Neural cell (in vitro differentiated cells): ENCODE results near the gene PCDHGC4. TPM values are rescaled to one million over a fixed set of nuclear protein-coding genes. Genes with fewer than 3 reads are reported as not detected.

ENCODE experiments used
- H2AFZ ChIP-seq: fragments of 200-600, 300-800 bp; sonication (generic), shearing (Covaris generic); 2 replicates; pipeline ENCODE4 v1.6.0; 2014; ENCODE audit warnings: low read depth, mild to moderate bottlenecking, antibody characterized with exemption, low read length, moderate library complexity
- H3F3A ChIP-seq: fragments of 200-600 bp; shearing (Covaris generic); 2 replicates; pipeline ENCODE4 v1.6.1; 2016; ENCODE audit warnings: mild to moderate bottlenecking, moderate library complexity, mixed read lengths, antibody characterized with exemption, low read length; ENCODE audit not compliant: insufficient read depth, poor library complexity, severe bottlenecking
- H3K27ac ChIP-seq: fragments of 200-600, 300-800 bp; sonication (generic), shearing (Covaris generic); 2 replicates; pipeline ENCODE4 v1.5.1; 2014; ENCODE audit warnings: mild to moderate bottlenecking, low read length, moderate library complexity
- H3K27me3 ChIP-seq: fragments of 300-800, 200-600 bp; sonication (generic), shearing (Covaris generic); 2 replicates; pipeline ENCODE4 v1.6.0; 2014; ENCODE audit warnings: mild to moderate bottlenecking, low read depth, low read length, moderate library complexity; ENCODE audit not compliant: insufficient read depth
- H3K36me3 ChIP-seq: fragments of 300-800, 200-600 bp; sonication (generic), shearing (Covaris generic); 2 replicates; pipeline ENCODE4 v1.5.1; 2014; ENCODE audit warnings: mild to moderate bottlenecking, antibody characterized with exemption, low read length, moderate library complexity; ENCODE audit not compliant: insufficient read depth
- H3K4me2 ChIP-seq: fragments of 300-800, 200-600 bp; sonication (generic), shearing (Covaris generic); 2 replicates; pipeline ENCODE4 v1.6.0; 2014; ENCODE audit warnings: mild to moderate bottlenecking, low read length
- H3K4me3 ChIP-seq: fragments of 300-800, 200-600 bp; sonication (generic), shearing (Covaris generic); 2 replicates; pipeline ENCODE4 v1.5.1; 2014; ENCODE audit warnings: mild to moderate bottlenecking, low read length, moderate library complexity
- H3K79me2 ChIP-seq: fragments of 200-600 bp; shearing (Covaris generic); replicated peaks from 2 replicates; pipeline ENCODE4 v1.6.0; 2014; ENCODE audit warnings: mild to moderate bottlenecking, low read length, moderate library complexity; ENCODE audit not compliant: insufficient read depth
- H3K9ac ChIP-seq: fragments of 300-800, 200-600 bp; sonication (generic), shearing (Covaris generic); 2 replicates; pipeline ENCODE4 v1.6.1; 2016; ENCODE audit warnings: mild to moderate bottlenecking, low read length, mixed read lengths
- H3K9me2 ChIP-seq: fragments of 200-600 bp; shearing (Covaris generic); 2 replicates; pipeline ENCODE4 v1.6.1; 2016; ENCODE audit warnings: mild to moderate bottlenecking, low read length, mixed read lengths; ENCODE audit not compliant: insufficient read depth
- H3K9me3 ChIP-seq: fragments of 200-600, 300-800 bp; sonication (generic), shearing (Covaris generic); 2 replicates; pipeline ENCODE4 v1.6.1; 2016; ENCODE audit warnings: mild to moderate bottlenecking, mixed run types, low read length, moderate library complexity, mixed read lengths
- H4K20me1 ChIP-seq: fragments of 200-600 bp; shearing (Covaris generic); 2 replicates; pipeline ENCODE4 v1.6.1; 2016; ENCODE audit warnings: mild to moderate bottlenecking, mixed run types; ENCODE audit not compliant: insufficient read depth
- EP300 ChIP-seq: fragments of 450-650 bp; conservative IDR thresholded peaks from 2 replicates; pipeline ENCODE4 v1.6.1; 2014; ENCODE audit warnings: antibody characterized with exemption, mild to moderate bottlenecking, moderate library complexity; ENCODE audit not compliant: poor library complexity, severe bottlenecking
- EZH2 ChIP-seq: fragments of 200-600, 300-800 bp; shearing (Covaris generic), sonication (generic); IDR thresholded peaks from 2 replicates; pipeline ENCODE4 v1.6.1; 2014; ENCODE audit warnings: antibody characterized with exemption, low read length, borderline replicate concordance, mild to moderate bottlenecking; ENCODE audit not compliant: insufficient read depth, poor library complexity, severe bottlenecking
- MXI1 ChIP-seq: fragments of 450-650 bp; conservative IDR thresholded peaks from 2 replicates; pipeline ENCODE4 v1.6.1; 2014; ENCODE audit warnings: antibody characterized with exemption, mild to moderate bottlenecking; ENCODE audit not compliant: poor library complexity, severe bottlenecking
- POLR2AphosphoS5 ChIP-seq: IDR thresholded peaks from 2 replicates; pipeline ENCODE4 v1.6.1; 2012
- RAD21 ChIP-seq: fragments of 450-650 bp; conservative IDR thresholded peaks from 2 replicates; pipeline ENCODE4 v1.6.1; 2014; ENCODE audit warnings: antibody characterized with exemption, mild to moderate bottlenecking, moderate library complexity
- REST ChIP-seq: IDR thresholded peaks from 2 replicates; pipeline ENCODE4 v1.6.1; 2012; ENCODE audit warnings: borderline replicate concordance
- SMC3 ChIP-seq: fragments of 450-650 bp; conservative IDR thresholded peaks from 2 replicates; pipeline ENCODE4 v1.6.1; 2014; ENCODE audit warnings: antibody characterized with exemption, mild to moderate bottlenecking, moderate library complexity; ENCODE audit not compliant: poor library complexity
- TAF1 ChIP-seq: IDR thresholded peaks from 2 replicates; pipeline ENCODE4 v1.6.1; 2012; ENCODE audit warnings: low read depth
- polyA plus RNA-seq: library from polyadenylated mRNA; depleted of rRNA; stranded (reverse); fragments of >200 nt; gene quantifications from 2 replicates; pipeline ENCODE4 v1.2.3, GENCODE V29; 2014
- TF ChIP-seq, protein P1 (sequence below): fragments of 450-650 bp; IDR thresholded peaks from 2 replicates; pipeline ENCODE4 v1.5.1; 2014; ENCODE audit warnings: antibody characterized with exemption, mild to moderate bottlenecking, moderate library complexity; ENCODE audit not compliant: poor library complexity, severe bottlenecking

The PCDHGC4 gene
- polyA plus RNA-seq, 1 donor from 2014 or later: 4.3 TPM

GRCh38 chr5:141519605-141520565 lies 35.1 kb downstream of the PCDHGC4 start:
- H3K4me2 ChIP-seq: no peak overlapping the region
- no peaks in the 10 kb centered on the region for H3K9me3 ChIP-seq
- no peak overlapping the region for H3K9ac ChIP-seq
- H3K27me3 ChIP-seq: no peaks in the 10 kb centered on the region
- H3K79me2 ChIP-seq: no peaks in the 10 kb centered on the region
- TF ChIP-seq TAF1 (no peak), RAD21 (no peak), EZH2 (no peak), REST (no peak), SMC3 (no peak), POLR2AphosphoS5 (no peak)
- TF ChIP-seq, protein P1, sequence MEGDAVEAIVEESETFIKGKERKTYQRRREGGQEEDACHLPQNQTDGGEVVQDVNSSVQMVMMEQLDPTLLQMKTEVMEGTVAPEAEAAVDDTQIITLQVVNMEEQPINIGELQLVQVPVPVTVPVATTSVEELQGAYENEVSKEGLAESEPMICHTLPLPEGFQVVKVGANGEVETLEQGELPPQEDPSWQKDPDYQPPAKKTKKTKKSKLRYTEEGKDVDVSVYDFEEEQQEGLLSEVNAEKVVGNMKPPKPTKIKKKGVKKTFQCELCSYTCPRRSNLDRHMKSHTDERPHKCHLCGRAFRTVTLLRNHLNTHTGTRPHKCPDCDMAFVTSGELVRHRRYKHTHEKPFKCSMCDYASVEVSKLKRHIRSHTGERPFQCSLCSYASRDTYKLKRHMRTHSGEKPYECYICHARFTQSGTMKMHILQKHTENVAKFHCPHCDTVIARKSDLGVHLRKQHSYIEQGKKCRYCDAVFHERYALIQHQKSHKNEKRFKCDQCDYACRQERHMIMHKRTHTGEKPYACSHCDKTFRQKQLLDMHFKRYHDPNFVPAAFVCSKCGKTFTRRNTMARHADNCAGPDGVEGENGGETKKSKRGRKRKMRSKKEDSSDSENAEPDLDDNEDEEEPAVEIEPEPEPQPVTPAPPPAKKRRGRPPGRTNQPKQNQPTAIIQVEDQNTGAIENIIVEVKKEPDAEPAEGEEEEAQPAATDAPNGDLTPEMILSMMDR: no peak
- no peaks in the 10 kb centered on the region for H3K9me2 ChIP-seq
- no peak overlapping the region for H3K4me3 ChIP-seq
- no peak overlapping the region for H2AFZ ChIP-seq
- no peak overlapping the region for H3K27ac ChIP-seq
- no peaks in the 10 kb centered on the region for H4K20me1 ChIP-seq
- H3F3A ChIP-seq: no peaks in the 10 kb centered on the region
- peaks cover 11% of the 10 kb centered on the region for H3K36me3 ChIP-seq

DNA sequence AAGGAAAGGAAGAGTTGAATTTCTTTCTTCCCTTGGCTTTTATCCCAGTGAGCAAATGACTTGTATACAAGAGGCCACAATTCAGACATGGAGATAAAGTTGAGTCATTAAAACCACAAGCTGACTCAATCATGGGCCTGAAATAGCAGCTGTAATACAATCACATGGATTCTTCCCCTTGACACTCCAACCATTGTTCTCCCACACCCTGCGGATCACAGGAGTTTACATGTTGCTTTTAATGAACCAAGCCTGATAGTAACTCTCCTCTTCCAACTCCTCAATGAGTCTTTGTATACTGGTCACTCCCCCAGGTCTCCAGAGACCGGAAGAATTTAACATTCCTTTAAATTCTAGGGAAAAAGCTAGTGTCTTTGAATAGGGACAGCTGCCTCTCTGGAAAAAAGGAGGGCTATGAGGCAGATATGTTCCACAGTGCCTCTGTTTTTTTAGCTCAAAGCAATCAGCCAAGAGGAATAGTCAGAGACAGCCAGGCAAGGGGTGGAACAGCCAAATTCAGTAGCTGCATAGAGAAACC lies 36.5 kb downstream of the PCDHGC4 start:
- no peak overlapping the region for H2AFZ ChIP-seq
- H3K9me2 ChIP-seq: no peaks in the 10 kb centered on the region
- H3K9ac ChIP-seq: no peak overlapping the region
- no peak overlapping the region for H3K4me3 ChIP-seq
- peaks cover 8% of the 10 kb centered on the region for H3K36me3 ChIP-seq
- H3K27ac ChIP-seq: no peak overlapping the region
- no peaks in the 10 kb centered on the region for H3K9me3 ChIP-seq
- no peaks in the 10 kb centered on the region for H3F3A ChIP-seq
- no peaks in the 10 kb centered on the region for H3K27me3 ChIP-seq
- H4K20me1 ChIP-seq: no peaks in the 10 kb centered on the region
- no peak for TF ChIP-seq EZH2
- no peak for TF ChIP-seq RAD21
- TF ChIP-seq SMC3: no peak
- TF ChIP-seq TAF1: no peak
- TF ChIP-seq POLR2AphosphoS5: no peak
- no peak for TF ChIP-seq MXI1
- TF ChIP-seq REST: no peak
- TF ChIP-seq, protein P1: no peak
- TF ChIP-seq EP300: no peak
- no peak overlapping the region for H3K4me2 ChIP-seq
- H3K79me2 ChIP-seq: no peaks in the 10 kb centered on the region
